Measurements from ENCODE around the gene MYMX. TPM values are rescaled to one million over a fixed set of nuclear protein-coding genes. Genes with fewer than 3 reads are reported as not detected.

The MYMX gene
- total RNA-seq, 8 experiments from 2014 or later = 0.27 to 0.38 TPM; not detected in 6

DNA sequence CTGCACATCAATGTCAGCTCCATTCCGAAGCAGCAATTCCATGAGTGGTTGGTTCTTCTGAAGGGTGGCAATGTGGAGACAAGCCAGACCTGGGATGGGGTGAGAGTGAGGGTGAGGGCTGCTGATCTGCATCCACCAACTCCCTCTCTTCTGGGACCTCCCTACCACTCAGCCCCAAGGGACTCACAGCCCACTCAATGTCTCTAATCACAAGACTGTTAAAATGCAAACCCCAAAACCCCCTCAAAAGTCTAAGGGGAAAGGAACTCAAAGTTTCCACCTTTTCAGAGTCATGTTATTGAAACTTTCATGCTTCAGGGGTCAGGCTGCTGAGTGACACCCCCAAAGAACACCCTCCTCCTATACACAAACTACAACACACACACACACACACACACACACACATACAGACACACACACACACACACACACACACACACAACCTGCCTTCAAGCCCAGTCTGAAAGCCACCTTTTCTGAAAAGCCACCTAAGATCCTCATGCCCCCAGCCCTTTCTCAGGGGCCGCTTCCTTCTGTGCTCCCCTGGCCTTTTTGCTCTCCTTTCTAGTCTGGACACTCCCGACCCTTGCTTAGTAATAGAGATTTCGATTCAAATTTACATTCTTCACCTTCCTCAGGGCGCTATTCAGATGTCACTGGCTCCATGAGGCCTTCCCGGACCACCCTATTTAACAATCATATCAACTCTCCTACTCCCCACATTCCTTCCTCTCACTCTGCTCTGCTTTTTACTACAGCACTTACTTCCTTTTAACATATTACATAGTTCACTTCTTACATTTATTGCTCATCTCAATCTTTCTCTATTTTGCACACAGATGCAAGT, 43.9 kb downstream of the MYMX start:
- in situ Hi-C loops (cut with MboI; ENCODE audit: low pct_unique_long_range_greater_than_20kb in 2 of 9, low sequenced_read_pairs in 9 of 9, unreplicated experiment in 9 of 9) = loop anchor here in 3 of 9 experiments (10.0 kb wide), 1 partner anchor 74 kb away; no protein-coding TSS in a partner anchor
- H3K27ac ChIP-seq = no peak overlapping the region
- 42 to 100% (median 82%) methylated on average over 2 to 5 of the region's 6 CpGs for WGBS, 10 experiments

DNA sequence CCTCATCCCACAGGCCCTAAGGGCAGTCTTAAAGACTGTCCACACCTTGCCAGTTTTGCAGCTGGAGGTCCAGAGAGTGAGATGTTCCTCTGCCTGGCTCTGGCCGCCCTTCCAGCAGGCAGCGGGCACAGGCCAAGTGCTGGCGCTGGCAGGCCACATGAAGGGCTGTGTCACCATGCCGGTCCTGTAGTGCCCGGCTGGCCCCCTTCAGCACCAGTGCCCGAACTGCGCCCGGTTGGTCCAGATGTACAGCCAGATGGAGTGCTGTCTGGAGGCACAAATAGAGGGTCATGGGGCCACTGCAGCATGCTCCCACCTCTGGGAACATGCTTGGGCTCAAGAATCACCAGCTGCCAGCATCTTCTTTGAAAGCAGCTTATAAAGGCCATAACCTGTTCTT, 44.9 kb downstream of the MYMX start:
- 80 to 100% (median 93%) methylated on average over 1 to 3 of the region's 8 CpGs; no CpG with 5 or more reads in 7 of the 10 experiments for whole genome bisulfite sequencing, 10 experiments
- H3K27ac ChIP-seq = no peak overlapping the region
- H3K4me1 ChIP-seq (replicated peaks in 1 of 2) = peaks cover 25 to 31% of the 10 kb centered on the region in 2 donors
- no peak overlapping the region for H3K4me3 ChIP-seq
- in situ Hi-C loops (cut with MboI; ENCODE audit: low pct_unique_long_range_greater_than_20kb in 2 of 9, low sequenced_read_pairs in 9 of 9, unreplicated experiment in 9 of 9) = loop anchor here in 3 of 9 experiments (10.0 kb wide), 1 partner anchor 73 kb away; no protein-coding TSS in a partner anchor
- no peak for ATAC-seq (replicated peaks in 6 of 8)

More for the DNA sequence above, 43.9 kb downstream of the MYMX start:
- peaks cover 34 to 37% of the 10 kb centered on the region in 2 donors for H3K4me1 ChIP-seq (replicated peaks in 1 of 2)
- no peak for ATAC-seq (replicated peaks in 6 of 8)
- no peak overlapping the region for H3K4me3 ChIP-seq

DNA sequence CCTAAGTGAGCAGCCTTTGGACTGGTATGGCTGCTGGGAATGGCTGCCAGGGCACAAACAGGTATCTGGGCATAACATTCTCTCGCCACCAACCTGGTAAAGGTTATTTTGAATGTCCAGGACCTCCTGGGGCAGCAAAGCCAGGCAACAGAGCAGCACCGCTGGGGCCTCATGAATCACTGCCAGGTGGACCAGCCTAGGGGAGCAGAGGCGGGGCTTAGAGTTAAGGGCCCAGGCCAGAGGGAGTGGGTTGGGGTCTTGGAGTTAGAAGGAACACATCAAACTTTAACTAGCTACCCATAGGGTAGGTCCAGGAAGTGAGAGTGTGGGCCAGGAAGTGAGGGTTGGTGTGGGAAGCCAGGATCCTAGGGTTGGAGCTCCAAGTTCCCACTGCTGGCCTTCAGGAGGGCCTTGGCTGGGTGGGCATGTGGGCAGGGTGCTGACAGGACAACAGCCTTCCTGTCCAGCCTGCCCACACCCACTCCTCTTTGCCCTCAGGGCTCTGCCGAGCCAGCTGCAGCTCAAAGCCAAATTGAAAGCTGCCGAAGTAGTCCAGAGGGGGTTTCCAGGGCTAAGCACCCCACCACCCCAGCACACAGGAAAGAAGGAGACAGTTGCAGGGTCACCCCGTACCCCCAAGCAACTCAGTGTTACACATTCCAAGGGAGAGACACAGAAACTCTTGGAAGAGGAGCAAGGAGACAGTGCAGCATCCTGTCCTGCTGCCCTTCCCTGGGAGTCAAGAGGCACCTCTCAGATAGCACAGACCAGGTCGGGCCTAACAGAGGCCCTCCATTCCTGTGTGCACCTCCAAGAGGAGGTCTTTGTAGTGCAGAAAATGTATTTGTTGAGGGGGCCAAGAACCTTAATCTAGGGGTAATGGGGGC, 46.0 kb downstream of the MYMX start:
- H3K4me3 ChIP-seq = peak overlapping the region in 2 of 5 donors; percentile 65 to 72
- in situ Hi-C loops (cut with MboI; ENCODE audit: low pct_unique_long_range_greater_than_20kb in 2 of 9, low sequenced_read_pairs in 9 of 9, unreplicated experiment in 9 of 9) = loop anchor here in 3 of 9 experiments (10.0 kb wide), 1 partner anchor 72 kb away; no protein-coding TSS in a partner anchor
- peaks cover 30% of the 10 kb centered on the region in 2 donors for H3K4me1 ChIP-seq (replicated peaks in 1 of 2)
- no peak overlapping the region for H3K27ac ChIP-seq
- 80 to 100% (median 88%) methylated on average over 1 to 3 of the region's 7 CpGs; no CpG with 5 or more reads in 7 of the 10 experiments for WGBS, 10 experiments
- ATAC-seq (replicated peaks in 6 of 8) = no peak

DNA sequence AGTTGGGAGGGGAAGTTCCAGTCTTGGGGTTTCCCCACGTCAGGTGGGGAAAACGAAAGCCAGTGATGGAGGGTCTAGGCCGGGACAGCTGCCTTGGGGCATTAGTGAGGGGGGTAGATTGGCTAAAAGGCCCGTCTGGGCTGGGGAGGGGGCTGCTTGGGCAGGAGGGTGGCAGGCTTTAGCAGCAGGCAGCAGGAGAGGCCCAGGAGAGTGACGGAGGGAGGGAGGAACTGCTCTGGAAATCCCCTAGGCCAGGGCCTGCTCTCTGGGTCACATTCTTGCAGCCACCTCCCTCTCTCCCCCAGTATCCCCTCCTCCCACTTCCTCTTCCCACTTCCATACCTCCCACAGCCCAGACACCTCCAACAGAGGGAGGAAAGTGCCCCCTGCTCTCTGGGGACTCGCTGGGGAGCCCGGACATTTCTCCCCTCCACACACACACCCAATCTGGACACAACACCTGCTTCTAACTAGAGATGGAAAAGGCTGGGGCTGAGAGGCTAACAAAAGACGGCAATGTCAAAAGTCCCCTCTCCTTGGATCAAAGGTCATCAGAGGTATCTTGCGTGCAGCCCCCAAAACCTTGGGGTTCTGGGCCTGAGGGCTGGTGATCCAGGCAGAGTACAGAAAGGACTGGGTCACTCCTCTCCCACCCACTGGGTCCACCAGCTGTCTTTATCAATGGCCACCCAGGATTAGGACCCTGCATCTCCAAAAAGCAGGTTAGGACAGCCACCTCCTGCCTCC, 46.8 kb downstream of the MYMX start:
- 25 to 47% methylated on average over 3 to 4 of the region's 9 CpGs; no CpG with 5 or more reads in 8 of the 10 experiments for WGBS, 10 experiments
- Histone ChIP-seq H3K27ac (no peak overlapping the region), H3K4me1 (replicated peaks in 1 of 2) (peaks cover 31 to 32% of the 10 kb centered on the region in 2 donors), H3K4me3 (peak overlapping the region in 4 of 5 donors; percentile 8 to 72 (median 63))
- ATAC-seq (replicated peaks in 6 of 8) = peak in 2 of 8 experiments; percentile 7 to 19
- in situ Hi-C loops (cut with MboI; ENCODE audit: low pct_unique_long_range_greater_than_20kb in 2 of 9, low sequenced_read_pairs in 9 of 9, unreplicated experiment in 9 of 9) = loop anchor here in 3 of 9 experiments (10.0 kb wide), 1 partner anchor 71 kb away; no protein-coding TSS in a partner anchor

DNA sequence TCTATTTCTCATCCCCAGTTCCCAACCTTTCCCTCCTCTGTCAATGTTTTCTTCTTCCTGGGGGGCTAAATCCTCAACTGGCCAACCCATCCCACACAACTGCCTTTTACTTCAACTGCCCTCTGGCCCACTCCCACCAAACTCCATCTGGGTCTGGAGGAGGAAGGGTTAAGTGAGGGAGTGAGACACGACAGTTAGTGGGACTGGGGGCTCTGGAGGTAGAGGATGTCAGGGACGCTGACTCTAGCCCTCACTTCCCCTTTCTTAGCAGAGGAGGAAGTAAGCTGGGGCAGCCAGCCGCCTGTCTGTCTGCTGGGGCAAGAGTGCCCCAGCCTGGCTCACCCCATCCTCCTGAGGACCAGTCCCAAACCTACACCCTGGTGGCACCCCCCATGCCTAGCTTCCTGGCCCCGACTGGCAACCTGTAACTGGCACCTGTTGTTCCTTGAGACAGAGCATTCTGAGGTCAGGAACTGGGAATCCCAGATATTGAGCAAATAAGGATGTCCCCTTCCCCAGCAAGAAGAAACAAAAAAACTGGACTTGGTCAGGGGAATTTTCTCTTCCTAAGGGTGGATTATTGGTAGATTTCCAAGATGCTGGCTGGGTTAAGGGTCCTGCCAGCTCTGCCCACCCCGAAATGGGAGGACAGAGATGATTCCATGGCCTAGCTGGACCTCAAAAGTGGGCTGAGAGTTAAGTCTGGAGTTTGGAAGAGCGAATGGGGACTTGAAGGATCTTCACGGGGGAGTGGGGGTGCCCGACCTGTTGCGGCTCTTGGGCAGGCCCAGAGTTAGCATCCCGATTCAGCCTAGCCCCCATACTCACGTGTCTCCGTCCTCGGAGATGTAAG, 47.7 kb downstream of the MYMX start:
- WGBS, 10 experiments = 0 to 11% (median 1%) methylated on average over 5 to 10 of the region's 13 CpGs; no CpG with 5 or more reads in 5 of the 10 experiments
- no peak for ATAC-seq (replicated peaks in 6 of 8)
- H3K27ac ChIP-seq = peak overlapping the region in 1 of 2 donors; percentile 75
- peak overlapping the region; percentile 61 to 83 (median 71) for H3K4me3 ChIP-seq
- in situ Hi-C loops (cut with MboI; ENCODE audit: low pct_unique_long_range_greater_than_20kb in 2 of 9, low sequenced_read_pairs in 9 of 9, unreplicated experiment in 9 of 9) = loop anchor here in 3 of 9 experiments (10.0 kb wide), 1 partner anchor 70 kb away; no protein-coding TSS in a partner anchor
- peaks cover 39 to 41% of the 10 kb centered on the region in 2 donors for H3K4me1 ChIP-seq (replicated peaks in 1 of 2)

DNA sequence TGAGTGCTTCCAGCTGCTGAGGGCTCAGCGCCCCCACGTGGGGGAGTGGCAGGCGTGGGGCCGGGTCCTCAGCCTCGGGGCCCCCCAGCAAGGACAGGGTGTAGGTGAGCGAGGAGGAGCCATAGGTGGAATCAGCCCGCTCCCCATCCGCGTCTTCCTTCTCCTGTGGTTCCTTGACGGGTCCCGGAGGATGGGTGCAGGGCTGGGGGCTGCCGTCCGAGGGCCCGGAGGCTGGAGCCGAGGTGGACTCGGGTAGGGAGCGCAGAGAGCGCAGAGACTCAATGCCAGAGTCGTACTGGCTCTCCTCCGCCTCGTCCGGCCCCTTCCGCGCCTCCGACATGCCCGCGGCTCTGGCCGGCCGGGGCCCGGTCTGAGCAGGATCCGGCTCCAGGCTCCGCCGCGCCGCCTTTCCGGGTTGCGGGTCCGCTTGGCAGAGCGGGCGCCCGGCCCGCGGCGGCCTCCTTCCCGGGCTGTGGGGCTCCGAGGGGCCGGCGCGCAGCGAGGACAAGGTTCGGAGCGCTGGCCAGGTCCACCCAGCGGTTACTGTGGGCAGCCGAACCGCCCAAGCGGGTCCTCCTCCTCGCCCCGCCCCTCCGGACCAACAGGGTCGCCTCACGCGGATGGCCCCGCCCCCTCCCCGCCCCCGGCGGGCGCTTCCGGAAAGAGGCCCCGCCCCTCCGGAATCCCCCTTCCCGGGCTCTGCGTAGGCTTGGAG, 48.4 kb downstream of the MYMX start, which contains the start of gene NFKBIE:
Gene NFKBIE (minus strand): TSS at position 545 of the 715 bp plus-strand sequence. CDS start 205 bp downstream, at position 340.
- Histone ChIP-seq H3K27ac (peak within 1 kb of the TSS; percentile 57 to 75), H3K4me3 (peak within 1 kb of the TSS; percentile 61 to 83 (median 71)), H3K4me1 (replicated peaks in 1 of 2) (peaks cover 44 to 49% of the 10 kb centered on the region in 2 donors)
- ATAC-seq (replicated peaks in 6 of 8) = peak; percentile 68 to 85 (median 78)
- in situ Hi-C loops (cut with MboI; ENCODE audit: low pct_unique_long_range_greater_than_20kb in 2 of 9, low sequenced_read_pairs in 9 of 9, unreplicated experiment in 9 of 9) = loop anchor here in 3 of 9 experiments (10.0 kb wide), 1 partner anchor 70 kb away; no protein-coding TSS in a partner anchor
- 0 to 17% (median 0%) methylated on average over 1 to 11 of the region's 72 CpGs; no CpG with 5 or more reads in 3 of the 10 experiments for WGBS, 10 experiments

DNA sequence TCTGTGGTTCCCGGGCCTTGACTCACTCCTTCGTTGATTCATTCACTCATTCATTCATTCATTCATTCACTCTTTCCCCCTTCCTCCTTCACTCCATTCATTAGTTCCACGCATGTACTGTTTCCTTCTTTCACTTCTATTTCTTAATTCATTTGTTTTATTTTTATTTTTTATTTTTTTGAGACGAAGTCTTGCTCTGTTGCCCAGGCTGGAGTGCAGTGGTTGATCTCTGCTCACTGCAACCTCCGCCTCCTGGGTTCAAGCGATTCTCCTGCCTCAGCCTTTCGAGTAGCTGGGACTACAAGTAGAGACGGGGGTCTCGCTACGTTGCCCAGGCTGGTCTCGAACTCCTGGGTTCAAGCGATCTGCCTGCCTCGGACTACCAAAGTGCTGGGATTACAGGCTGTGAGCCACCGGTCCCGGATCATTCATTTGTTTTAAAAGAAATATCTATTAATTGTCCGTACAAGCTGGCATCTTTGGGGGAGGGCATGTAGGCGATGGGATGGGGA, 49.1 kb downstream of the MYMX start:
- Histone ChIP-seq H3K27ac (no peak overlapping the region), H3K4me1 (replicated peaks in 1 of 2) (peaks cover 44 to 49% of the 10 kb centered on the region in 2 donors), H3K4me3 (peak overlapping the region; percentile 61 to 83 (median 71))
- in situ Hi-C loops (cut with MboI; ENCODE audit: low pct_unique_long_range_greater_than_20kb in 2 of 9, low sequenced_read_pairs in 9 of 9, unreplicated experiment in 9 of 9) = loop anchor here in 3 of 9 experiments (10.0 kb wide), 1 partner anchor 69 kb away; no protein-coding TSS in a partner anchor
- no peak for ATAC-seq (replicated peaks in 6 of 8)
- WGBS, 10 experiments = 24 to 95% (median 62%) methylated on average over 4 to 17 of the region's 17 CpGs; no CpG with 5 or more reads in 1 of the 10 experiments

DNA sequence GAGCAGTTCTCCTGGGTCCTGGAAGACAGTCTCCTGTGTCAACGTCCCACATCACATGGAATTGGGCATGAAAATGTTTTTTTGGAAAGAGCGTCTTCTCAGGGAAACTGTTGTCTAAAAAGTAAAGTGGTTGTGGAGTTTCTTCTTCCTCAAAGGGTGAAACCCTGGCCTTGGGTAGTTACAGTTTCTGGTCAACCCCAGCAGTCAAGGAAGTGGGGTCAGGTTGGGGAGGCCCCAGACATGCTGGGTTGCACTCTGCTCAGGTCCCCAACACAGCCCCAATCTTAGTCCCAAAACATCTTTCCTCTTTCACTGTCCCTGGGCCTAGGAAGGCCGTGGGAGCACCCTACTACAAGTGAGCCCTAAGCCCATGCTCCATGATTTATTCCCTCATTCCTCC, 49.6 kb downstream of the MYMX start:
- Histone ChIP-seq H3K27ac (no peak overlapping the region), H3K4me3 (no peak overlapping the region), H3K4me1 (replicated peaks in 1 of 2) (peaks cover 45 to 50% of the 10 kb centered on the region in 2 donors)
- ATAC-seq (replicated peaks in 6 of 8) = no peak
- WGBS, 10 experiments = 63 to 100% (median 92%) methylated on average over 1 to 3 of the region's 3 CpGs; no CpG with 5 or more reads in 3 of the 10 experiments
- in situ Hi-C loops (cut with MboI; ENCODE audit: low pct_unique_long_range_greater_than_20kb in 2 of 9, low sequenced_read_pairs in 9 of 9, unreplicated experiment in 9 of 9) = loop anchor here in 3 of 9 experiments (10.0 kb wide), 1 partner anchor 68 kb away; no protein-coding TSS in a partner anchor

DNA sequence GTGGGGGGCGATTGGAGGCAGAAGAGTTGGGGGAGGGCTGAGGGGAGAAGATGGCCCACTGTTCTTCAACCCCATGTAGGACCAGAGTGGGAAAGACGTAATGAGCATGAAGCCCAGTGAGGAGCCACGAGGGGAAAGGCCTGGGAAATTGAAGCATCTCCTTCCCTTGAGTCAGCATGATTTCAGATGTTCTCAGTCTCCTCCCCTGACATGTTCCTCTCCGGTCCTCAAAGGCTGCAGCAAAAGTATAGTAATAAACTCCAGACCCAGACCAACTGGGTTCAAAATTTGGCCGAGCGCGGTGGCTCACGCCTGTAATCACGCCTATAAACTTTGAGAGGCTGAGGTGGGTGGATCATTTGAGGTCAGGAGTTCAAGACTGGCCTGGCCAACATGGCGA, 50.5 kb downstream of the MYMX start:
- in situ Hi-C loops (cut with MboI; ENCODE audit: low pct_unique_long_range_greater_than_20kb in 2 of 9, low sequenced_read_pairs in 9 of 9, unreplicated experiment in 9 of 9) = loop anchor here in 3 of 9 experiments (10.0 kb wide), 1 partner anchor 68 kb away; no protein-coding TSS in a partner anchor
- H3K4me1 ChIP-seq (replicated peaks in 1 of 2) = peaks cover 54 to 57% of the 10 kb centered on the region in 2 donors
- no peak overlapping the region for H3K27ac ChIP-seq
- H3K4me3 ChIP-seq = no peak overlapping the region
- ATAC-seq (replicated peaks in 6 of 8) = no peak
- WGBS, 10 experiments = 20 to 83% (median 53%) methylated on average over 1 to 6 of the region's 10 CpGs; no CpG with 5 or more reads in 4 of the 10 experiments

All from motor neuron (in vitro differentiated cells).